CD4-positive, alpha-beta T cell (primary cell): ENCODE data around the gene IGSF6. TPM values are rescaled to one million over a fixed set of nuclear protein-coding genes. Genes with fewer than 3 reads are reported as not detected.
A peak's percentile ranks its signal among the peaks of the same experiment; 100 is the strongest.

ENCODE experiments used
- ATAC-seq: fragments of 200-7000 bp; cut with Tn5 transposase; one replicate; pipeline ENCODE4 v1.10.0; 2022; ENCODE audit warnings: mild to moderate bottlenecking; ENCODE audit not compliant: poor library complexity
- CTCF ChIA-PET: fragments of 350-600 bp; sonication (Branson Sonifier 250); formaldehyde crosslinking; loops from one replicate; lab custom pipeline; 2021; ENCODE audit warnings: antibody characterized with exemption, inconsistent platforms; lab: Charles Lee
- POLR2A ChIA-PET: fragments of 350-600 bp; sonication (Branson Sonifier 250); formaldehyde crosslinking; loops from one replicate; lab custom pipeline; 2021; ENCODE audit warnings: antibody characterized with exemption, inconsistent platforms; lab: Charles Lee
- DNase-seq, 14 experiments: peaks; one replicate each; pipeline ENCODE4 v3.0.0-alpha.2; 2013 to 2020; ENCODE audit warnings: mixed read lengths in 2 of 14
- H3K27ac ChIP-seq, 2 donors: one replicate each; pipeline versions ENCODE4 v1.5.1 to v1.7.0; 2013; ENCODE audit warnings: low read length in 2 of 2, low read depth in 1 of 2, mild to moderate bottlenecking in 1 of 2
- H3K27me3 ChIP-seq, 2 experiments: 1 replicate in 1 of 2; 2 replicates in 1 of 2; pipeline versions ENCODE4 v1.6.1 to v1.7.0; 2013; ENCODE audit warnings: low read length in 2 of 2, control low read depth in 1 of 2, mild to moderate bottlenecking in 1 of 2, moderate library complexity in 1 of 2; ENCODE audit not compliant: insufficient read depth in 2 of 2, control insufficient read depth in 1 of 2
- H3K36me3 ChIP-seq: one replicate; pipeline ENCODE4 v1.6.1; 2013; ENCODE audit warnings: low read length, control low read depth; ENCODE audit not compliant: insufficient read depth
- H3K4me1 ChIP-seq: one replicate; pipeline ENCODE4 v1.6.1; 2013; ENCODE audit warnings: low read length, control low read depth; ENCODE audit not compliant: insufficient read depth
- H3K4me3 ChIP-seq: one replicate; pipeline ENCODE4 v1.5.1; 2013; ENCODE audit warnings: mild to moderate bottlenecking, low read length, moderate library complexity
- H3K9me3 ChIP-seq, 2 experiments: 1 replicate in 1 of 2; 2 replicates in 1 of 2; pipeline versions ENCODE4 v1.6.1 to v1.7.0; 2013; ENCODE audit warnings: low read length in 2 of 2, mild to moderate bottlenecking in 2 of 2, control low read depth in 1 of 2, moderate library complexity in 1 of 2; ENCODE audit not compliant: control insufficient read depth in 1 of 2, insufficient read depth in 1 of 2
- H3K27ac Mint-ChIP-seq: one replicate; pipeline ENCODE4 v1.8.0; 2020; ENCODE audit warnings: mixed read lengths
- H3K27me3 Mint-ChIP-seq: one replicate; pipeline ENCODE4 v1.8.0; 2021; ENCODE audit warnings: mixed read lengths
- H3K36me3 Mint-ChIP-seq: one replicate; pipeline ENCODE4 v1.8.0; 2021; ENCODE audit warnings: low read depth, mixed read lengths
- H3K4me1 Mint-ChIP-seq: one replicate; pipeline ENCODE4 v1.8.0; 2021; ENCODE audit warnings: low read depth, mixed read lengths
- H3K4me3 Mint-ChIP-seq: one replicate; pipeline ENCODE4 v1.8.0; 2020; ENCODE audit warnings: mild to moderate bottlenecking, mixed read lengths
- H3K9me3 Mint-ChIP-seq: one replicate; pipeline ENCODE4 v1.8.0; 2020; ENCODE audit warnings: mixed read lengths
- intact Hi-C, 2 experiments: fragments of 100-400 bp; cut with DNase I in 1 of 2; cut with micrococcal nuclease in 1 of 2; formaldehyde crosslinking; loops; one replicate each; pipeline versions ENCODE4 v1.15.1 to v1.9.0; 2023 to 2025; cut with DNase I, micrococcal nuclease
- total RNA-seq, 174 experiments: library from RNA in 2 of 174; stranded (reverse) in 2 of 174; gene quantifications; one replicate each; pipeline ENCODE4 v1.2.3 and lab custom pipeline; 2021 to 2026
- TF ChIP-seq, protein P1 (sequence below): fragments of 200-600 bp; IDR thresholded peaks from one replicate; pipeline ENCODE4 v1.8.0; 2022; ENCODE audit warnings: antibody characterized with exemption, mild to moderate bottlenecking

Gene IGSF6
- total RNA-seq, 2 experiments from 2014 or later: 0.31 to 0.77 TPM

DNA sequence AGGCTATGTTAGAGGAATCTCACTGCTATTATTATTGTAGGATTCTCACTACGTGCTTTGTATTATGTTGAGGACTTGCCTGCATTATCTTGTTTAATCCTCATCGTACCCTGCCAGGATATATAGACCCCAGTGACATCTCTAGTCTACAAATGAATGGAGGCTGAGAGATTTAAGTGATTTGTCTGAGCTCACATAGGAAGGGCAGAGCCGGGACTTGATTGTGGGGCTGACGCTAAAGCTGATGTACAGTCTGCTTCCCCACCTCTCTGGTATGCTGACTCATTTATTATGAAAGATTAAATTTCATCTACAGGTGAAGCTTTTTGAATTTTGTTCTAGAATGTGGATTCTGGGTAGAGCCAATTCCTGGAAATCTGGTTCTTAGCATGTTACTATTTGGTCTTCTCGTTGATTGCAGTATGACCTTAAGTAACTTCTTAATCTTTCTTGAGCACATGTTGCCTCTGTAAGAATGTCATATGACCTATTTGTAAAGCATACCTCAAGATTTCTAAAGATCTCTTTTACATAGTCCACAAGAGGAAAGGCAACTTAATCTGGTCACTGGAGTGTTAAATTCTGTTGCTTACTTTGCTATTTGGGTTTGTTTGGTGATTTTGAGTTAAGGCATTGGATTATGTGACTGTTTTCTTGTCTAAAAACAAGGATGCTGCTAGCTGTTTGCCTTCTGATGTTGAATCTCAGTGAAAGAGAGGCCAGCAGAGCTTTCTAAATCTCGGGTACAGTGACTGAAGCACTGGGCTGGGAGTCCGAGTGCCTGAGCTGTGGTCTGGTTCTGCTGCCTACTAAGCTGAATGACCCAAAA lies 40.6 kb downstream of the IGSF6 start:
- TF ChIP-seq, protein P1, sequence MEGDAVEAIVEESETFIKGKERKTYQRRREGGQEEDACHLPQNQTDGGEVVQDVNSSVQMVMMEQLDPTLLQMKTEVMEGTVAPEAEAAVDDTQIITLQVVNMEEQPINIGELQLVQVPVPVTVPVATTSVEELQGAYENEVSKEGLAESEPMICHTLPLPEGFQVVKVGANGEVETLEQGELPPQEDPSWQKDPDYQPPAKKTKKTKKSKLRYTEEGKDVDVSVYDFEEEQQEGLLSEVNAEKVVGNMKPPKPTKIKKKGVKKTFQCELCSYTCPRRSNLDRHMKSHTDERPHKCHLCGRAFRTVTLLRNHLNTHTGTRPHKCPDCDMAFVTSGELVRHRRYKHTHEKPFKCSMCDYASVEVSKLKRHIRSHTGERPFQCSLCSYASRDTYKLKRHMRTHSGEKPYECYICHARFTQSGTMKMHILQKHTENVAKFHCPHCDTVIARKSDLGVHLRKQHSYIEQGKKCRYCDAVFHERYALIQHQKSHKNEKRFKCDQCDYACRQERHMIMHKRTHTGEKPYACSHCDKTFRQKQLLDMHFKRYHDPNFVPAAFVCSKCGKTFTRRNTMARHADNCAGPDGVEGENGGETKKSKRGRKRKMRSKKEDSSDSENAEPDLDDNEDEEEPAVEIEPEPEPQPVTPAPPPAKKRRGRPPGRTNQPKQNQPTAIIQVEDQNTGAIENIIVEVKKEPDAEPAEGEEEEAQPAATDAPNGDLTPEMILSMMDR: no peak
- intact Hi-C loops: no loop called here
- Mint-ChIP-seq H3K27ac (peak overlapping the region; percentile 42), H3K4me3 (peak overlapping the region; percentile 5), H3K4me1 (peaks cover 88% of the 10 kb centered on the region), H3K36me3 (peaks cover 35% of the 10 kb centered on the region), H3K27me3 (no peaks in the 10 kb centered on the region), H3K9me3 (no peaks in the 10 kb centered on the region)
- peak; percentile 61 for ATAC-seq
- H3K9me3 ChIP-seq: no peaks in the 10 kb centered on the region
- no peak overlapping the region for H3K27ac ChIP-seq
- peak in 1 of 14 experiments; percentile 32 for DNase-seq
- no peaks in the 10 kb centered on the region for H3K27me3 ChIP-seq
- H3K4me1 ChIP-seq: peaks cover 54% of the 10 kb centered on the region
- H3K4me3 ChIP-seq: no peak overlapping the region
- peaks cover 8% of the 10 kb centered on the region for H3K36me3 ChIP-seq
- ChIA-PET POLR2A (interaction anchor here (1.1 kb wide), 1 partner anchor 10 kb away, joined by 3 read pairs; no protein-coding TSS in a partner anchor), CTCF (interaction anchor here (0.6 kb wide), 1 partner anchor 100 kb away, joined by 3 read pairs; no protein-coding TSS in a partner anchor)

DNA sequence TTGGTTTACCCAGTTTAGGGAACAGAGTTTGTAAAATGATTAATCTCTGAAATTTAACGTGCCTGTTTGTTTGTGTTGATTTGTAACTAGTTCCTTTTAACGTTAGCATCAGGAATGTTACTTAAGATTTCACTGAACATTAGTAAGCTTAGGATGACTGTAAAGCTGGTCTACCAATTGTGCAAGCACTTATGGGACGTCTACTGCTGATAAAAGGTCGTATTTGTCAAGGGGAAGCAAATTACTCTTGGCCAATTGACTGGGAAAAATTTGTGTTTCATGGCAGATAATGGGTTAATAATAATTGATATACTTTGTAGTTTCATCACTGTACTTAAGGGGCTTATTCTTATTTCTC lies 41.2 kb downstream of the IGSF6 start:
- H3K9me3 Mint-ChIP-seq: no peaks in the 10 kb centered on the region
- H3K4me3 Mint-ChIP-seq: peak overlapping the region; percentile 5
- H3K27me3 Mint-ChIP-seq: no peaks in the 10 kb centered on the region
- Histone ChIP-seq H3K27me3 (no peaks in the 10 kb centered on the region), H3K4me3 (no peak overlapping the region), H3K27ac (no peak overlapping the region), H3K9me3 (no peaks in the 10 kb centered on the region), H3K4me1 (peaks cover 56% of the 10 kb centered on the region), H3K36me3 (peaks cover 8% of the 10 kb centered on the region)
- CTCF ChIA-PET: interaction anchor here (0.7 to 1.2 kb wide), 3 partner anchors 46 to 317 kb away, joined by 3 to 4 read pairs (median 3); no protein-coding TSS in a partner anchor
- H3K36me3 Mint-ChIP-seq: peaks cover 29% of the 10 kb centered on the region
- H3K27ac Mint-ChIP-seq: peak overlapping the region; percentile 42
- peaks cover 88% of the 10 kb centered on the region for H3K4me1 Mint-ChIP-seq
- intact Hi-C loops: no loop called here
- POLR2A ChIA-PET: interaction anchor here (1.1 kb wide), 1 partner anchor 11 kb away, joined by 3 read pairs; no protein-coding TSS in a partner anchor
- no peak for ATAC-seq
- TF ChIP-seq, protein P1: no peak
- DNase-seq: peak in 2 of 14 experiments; percentile 29 to 42

DNA sequence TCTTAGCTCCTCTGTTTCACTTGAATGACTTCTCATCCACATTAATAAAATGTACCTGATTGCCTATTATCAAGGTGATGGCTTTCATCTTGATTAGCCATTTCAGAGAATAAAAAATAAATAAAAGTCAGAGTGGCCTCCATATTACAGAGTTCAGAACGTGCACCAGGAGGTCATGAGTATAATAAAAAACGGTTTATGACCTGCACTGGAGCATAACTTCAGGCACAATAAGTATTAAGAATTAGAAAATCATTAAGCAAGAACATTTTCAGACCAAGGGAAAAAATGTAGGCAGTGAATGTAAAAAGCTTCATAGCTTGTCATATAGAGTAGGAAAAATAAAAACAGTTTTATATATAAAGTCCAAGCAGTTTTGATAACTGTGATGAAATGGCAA lies 41.6 kb downstream of the IGSF6 start:
- ATAC-seq (no peak), DNase-seq (no peak)
- no peak overlapping the region for H3K4me3 ChIP-seq
- Mint-ChIP-seq H3K27ac (no peak overlapping the region), H3K9me3 (no peaks in the 10 kb centered on the region), H3K4me1 (peaks cover 88% of the 10 kb centered on the region), H3K36me3 (peaks cover 25% of the 10 kb centered on the region), H3K27me3 (no peaks in the 10 kb centered on the region), H3K4me3 (no peak overlapping the region)
- H3K4me1 ChIP-seq: peaks cover 56% of the 10 kb centered on the region
- CTCF ChIA-PET: interaction anchor here (0.7 to 1.2 kb wide), 3 partner anchors 46 to 317 kb away, joined by 3 to 4 read pairs (median 3); no protein-coding TSS in a partner anchor
- TF ChIP-seq, protein P1: no peak
- POLR2A ChIA-PET: interaction anchor here (1.1 kb wide), 1 partner anchor 11 kb away, joined by 3 read pairs; no protein-coding TSS in a partner anchor
- H3K9me3 ChIP-seq: no peaks in the 10 kb centered on the region
- peaks cover 8% of the 10 kb centered on the region for H3K36me3 ChIP-seq
- intact Hi-C loops: no loop called here
- no peak overlapping the region for H3K27ac ChIP-seq
- no peaks in the 10 kb centered on the region for H3K27me3 ChIP-seq
